GM20000 (cell line): ENCODE results near the gene MRPS31.

ENCODE experiments used
- DNase-seq: peaks from one replicate; pipeline ENCODE4 v3.0.0; 2012; ENCODE audit warnings: low spot score
- TF ChIP-seq, protein P1 (sequence below): IDR thresholded peaks from 2 replicates; pipeline ENCODE4 v1.5.1; 2012; ENCODE audit warnings: mild to moderate bottlenecking, control low read depth; ENCODE audit errors: extremely low read depth, missing control alignments

The MRPS31 gene

DNA sequence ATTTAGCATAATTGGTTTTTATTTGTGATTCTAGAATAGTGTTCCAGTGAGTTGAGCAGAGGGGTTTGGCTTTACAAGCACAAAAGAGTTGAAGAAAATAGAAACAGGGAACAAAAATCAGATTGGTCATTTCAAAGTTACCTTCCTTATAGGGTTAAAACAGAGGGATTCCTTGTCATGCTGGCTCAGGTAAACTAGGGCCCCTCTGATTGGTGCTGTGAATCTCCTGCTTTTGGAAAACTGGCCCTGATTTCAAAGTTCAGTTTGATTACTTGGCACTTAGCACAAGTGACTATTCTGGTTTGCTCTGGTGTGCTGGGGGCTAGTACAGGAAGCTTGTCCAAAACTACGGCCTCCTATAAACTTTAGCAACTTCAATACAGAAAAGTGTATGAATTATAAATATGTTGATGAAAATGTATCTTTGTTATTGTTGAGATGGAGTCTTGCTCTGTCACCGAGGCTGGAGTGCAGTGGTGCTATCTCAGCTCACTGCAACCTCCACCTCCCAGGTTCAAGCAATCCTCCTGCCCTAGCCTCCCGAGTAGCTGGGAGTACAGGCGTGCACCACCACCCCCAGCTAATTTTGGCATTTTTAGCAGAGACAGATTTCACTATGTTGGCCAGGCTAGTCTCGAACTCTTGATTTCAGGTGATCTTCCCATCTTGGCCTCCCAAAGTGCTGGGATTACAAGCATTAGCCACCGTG lies 1.9 kb upstream of the MRPS31 start:
- TF ChIP-seq, protein P1, sequence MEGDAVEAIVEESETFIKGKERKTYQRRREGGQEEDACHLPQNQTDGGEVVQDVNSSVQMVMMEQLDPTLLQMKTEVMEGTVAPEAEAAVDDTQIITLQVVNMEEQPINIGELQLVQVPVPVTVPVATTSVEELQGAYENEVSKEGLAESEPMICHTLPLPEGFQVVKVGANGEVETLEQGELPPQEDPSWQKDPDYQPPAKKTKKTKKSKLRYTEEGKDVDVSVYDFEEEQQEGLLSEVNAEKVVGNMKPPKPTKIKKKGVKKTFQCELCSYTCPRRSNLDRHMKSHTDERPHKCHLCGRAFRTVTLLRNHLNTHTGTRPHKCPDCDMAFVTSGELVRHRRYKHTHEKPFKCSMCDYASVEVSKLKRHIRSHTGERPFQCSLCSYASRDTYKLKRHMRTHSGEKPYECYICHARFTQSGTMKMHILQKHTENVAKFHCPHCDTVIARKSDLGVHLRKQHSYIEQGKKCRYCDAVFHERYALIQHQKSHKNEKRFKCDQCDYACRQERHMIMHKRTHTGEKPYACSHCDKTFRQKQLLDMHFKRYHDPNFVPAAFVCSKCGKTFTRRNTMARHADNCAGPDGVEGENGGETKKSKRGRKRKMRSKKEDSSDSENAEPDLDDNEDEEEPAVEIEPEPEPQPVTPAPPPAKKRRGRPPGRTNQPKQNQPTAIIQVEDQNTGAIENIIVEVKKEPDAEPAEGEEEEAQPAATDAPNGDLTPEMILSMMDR: no peak
- DNase-seq: no peak

DNA sequence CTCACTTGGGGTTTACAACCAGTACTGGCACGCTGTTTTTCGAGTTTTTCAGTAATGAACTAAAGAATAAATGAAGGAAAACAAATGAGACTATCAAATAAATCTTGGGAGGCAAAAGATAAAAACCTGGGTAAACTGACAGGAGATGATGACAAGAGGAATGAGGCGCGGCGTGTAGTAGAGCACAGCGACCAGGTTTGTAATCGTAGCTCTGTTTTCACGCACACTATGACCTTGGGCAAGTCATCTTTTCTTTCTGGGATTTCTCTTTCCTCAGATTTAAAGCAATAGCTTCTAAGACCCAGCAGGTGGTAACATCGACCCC lies 419 bp downstream of the MRPS31 start:
- TF ChIP-seq, protein P1: no peak
- no peak for DNase-seq

- no peak for DNase-seq
- TF ChIP-seq, protein P1: no peak
Observed at GRCh38 chr13:40769970-40770369, 1.0 kb downstream of the MRPS31 start.

- DNase-seq: no peak
- TF ChIP-seq, protein P1: no peak
Observed at GRCh38 chr13:40765602-40766001, 5.4 kb downstream of the MRPS31 start.

- TF ChIP-seq, protein P1: no peak
Observed at GRCh38 chr13:40764587-40765403, 6.2 kb downstream of the MRPS31 start.

GRCh38 chr13:40762849-40763248 lies 8.1 kb downstream of the MRPS31 start:
- TF ChIP-seq, protein P1: no peak

More at GRCh38 chr13:40764587-40765403, 6.2 kb downstream of the MRPS31 start:
- DNase-seq: no peak

DNA sequence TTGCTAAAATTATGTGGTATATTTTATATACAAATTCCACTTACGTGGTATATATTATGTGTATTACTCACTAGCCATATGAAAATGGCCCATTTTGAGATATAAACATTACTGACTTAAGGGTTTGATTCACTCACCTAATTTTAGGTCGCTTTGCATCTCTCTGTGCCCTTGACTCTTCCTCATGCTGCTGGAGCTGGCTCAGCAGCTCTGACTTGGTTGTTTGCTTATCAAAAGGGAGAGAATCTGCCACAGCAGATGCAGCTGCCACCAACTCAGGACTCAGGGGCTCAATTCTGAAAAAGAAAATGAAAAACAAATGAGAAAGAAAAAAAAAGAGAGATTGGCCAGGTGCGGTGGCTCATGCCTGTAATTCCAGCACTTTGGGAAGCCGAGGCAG lies 12.2 kb downstream of the MRPS31 start:
- no peak for DNase-seq

More at GRCh38 chr13:40762849-40763248, 8.1 kb downstream of the MRPS31 start:
- DNase-seq: no peak

More for the DNA sequence above, 12.2 kb downstream of the MRPS31 start:
- TF ChIP-seq, protein P1: no peak
